ENCODE measurements around the gene AQP2. TPM values are rescaled to one million over a fixed set of nuclear protein-coding genes. Genes with fewer than 3 reads are reported as not detected.

The AQP2 gene
- total RNA-seq, 1 donor from 2014 or later: not detected

- Histone ChIP-seq H3K27me3 (ENCODE audit: control insufficient read depth, insufficient read depth, low read length) (no peaks in the 10 kb centered on the region), H3K4me3 (ENCODE audit: low read depth, low read length) (no peak overlapping the region), H3K36me3 (ENCODE audit: control insufficient read depth, insufficient read depth, low read length) (no peaks in the 10 kb centered on the region)
- no peak for DNase-seq (ENCODE audit: low read depth)
- no peak for TF ChIP-seq CTCF (IDR thresholded peaks at IDR 0.05; ENCODE audit: insufficient read depth, low read length, poor library complexity, severe bottlenecking)
These were observed 16.7 kb upstream of the AQP2 start for GRCh38 chr12:49933796-49934195.

GRCh38 chr12:49934505-49934904 is 16.0 kb upstream of the AQP2 start:
- no peaks in the 10 kb centered on the region for H3K27me3 ChIP-seq (ENCODE audit: control insufficient read depth, insufficient read depth, low read length)
- no peak for TF ChIP-seq CTCF (IDR thresholded peaks at IDR 0.05; ENCODE audit: insufficient read depth, low read length, poor library complexity, severe bottlenecking)
- DNase-seq (ENCODE audit: low read depth): no peak
- H3K4me3 ChIP-seq (ENCODE audit: low read depth, low read length): no peak overlapping the region
- H3K36me3 ChIP-seq (ENCODE audit: control insufficient read depth, insufficient read depth, low read length): no peaks in the 10 kb centered on the region

- Histone ChIP-seq H3K36me3 (ENCODE audit: control insufficient read depth, insufficient read depth, low read length) (no peaks in the 10 kb centered on the region), H3K4me3 (ENCODE audit: low read depth, low read length) (no peak overlapping the region), H3K27me3 (ENCODE audit: control insufficient read depth, insufficient read depth, low read length) (no peaks in the 10 kb centered on the region)
- DNase-seq (ENCODE audit: low read depth): no peak
- TF ChIP-seq CTCF (IDR thresholded peaks at IDR 0.05; ENCODE audit: insufficient read depth, low read length, poor library complexity, severe bottlenecking): no peak
These were observed 13.6 kb upstream of the AQP2 start for GRCh38 chr12:49936925-49937324.

- Histone ChIP-seq H3K4me3 (ENCODE audit: low read depth, low read length) (no peak overlapping the region), H3K27me3 (ENCODE audit: control insufficient read depth, insufficient read depth, low read length) (no peaks in the 10 kb centered on the region), H3K36me3 (ENCODE audit: control insufficient read depth, insufficient read depth, low read length) (no peaks in the 10 kb centered on the region)
- TF ChIP-seq CTCF (IDR thresholded peaks at IDR 0.05; ENCODE audit: insufficient read depth, low read length, poor library complexity, severe bottlenecking): no peak
- DNase-seq (ENCODE audit: low read depth): no peak
These were observed 12.8 kb upstream of the AQP2 start for GRCh38 chr12:49937639-49938300.

- no peak for TF ChIP-seq CTCF (IDR thresholded peaks at IDR 0.05; ENCODE audit: insufficient read depth, low read length, poor library complexity, severe bottlenecking)
- Histone ChIP-seq H3K4me3 (ENCODE audit: low read depth, low read length) (no peak overlapping the region), H3K27me3 (ENCODE audit: control insufficient read depth, insufficient read depth, low read length) (no peaks in the 10 kb centered on the region), H3K36me3 (ENCODE audit: control insufficient read depth, insufficient read depth, low read length) (no peaks in the 10 kb centered on the region)
- no peak for DNase-seq (ENCODE audit: low read depth)
These were observed 11.2 kb upstream of the AQP2 start for GRCh38 chr12:49939307-49939706.

- TF ChIP-seq CTCF (IDR thresholded peaks at IDR 0.05; ENCODE audit: insufficient read depth, low read length, poor library complexity, severe bottlenecking): no peak
- Histone ChIP-seq H3K27me3 (ENCODE audit: control insufficient read depth, insufficient read depth, low read length) (no peaks in the 10 kb centered on the region), H3K36me3 (ENCODE audit: control insufficient read depth, insufficient read depth, low read length) (no peaks in the 10 kb centered on the region), H3K4me3 (ENCODE audit: low read depth, low read length) (no peak overlapping the region)
- no peak for DNase-seq (ENCODE audit: low read depth)
These were observed 10.8 kb upstream of the AQP2 start for GRCh38 chr12:49939707-49940106.
